OCI-LY3 (cell line): Measurements from ENCODE around the gene ELP2.
"Not testable (repeated sequence)": the region's sequence is repeated elsewhere in the genome, so short reads cannot be mapped to it uniquely, and the experiment has no call there.

ENCODE experiments used
- H2AFZ ChIP-seq: fragments of 200-600, 300-600 bp; shearing (Covaris generic); 2 replicates; pipeline ENCODE4 v1.6.0; 2014; ENCODE audit warnings: antibody characterized with exemption, low read depth, low read length
- H3K27ac ChIP-seq: fragments of 200-600, 300-600 bp; sonication (generic); 2 replicates; pipeline ENCODE4 v1.5.1; 2014; ENCODE audit warnings: mild to moderate bottlenecking, low read length, moderate library complexity, mixed read lengths
- H3K27me3 ChIP-seq: fragments of 200-600, 300-600 bp; sonication (generic); 2 replicates; pipeline ENCODE4 v1.6.1; 2014; ENCODE audit warnings: low read depth, low read length, mixed read lengths
- H3K36me3 ChIP-seq: fragments of 200-600, 300-600 bp; sonication (generic); replicated peaks from 2 replicates; pipeline ENCODE3; 2014; ENCODE audit warnings: low read depth, low read length, mixed read lengths
- H3K4me1 ChIP-seq: fragments of 300-600, 200-600 bp; sonication (generic); 2 replicates; pipeline ENCODE4 v1.6.1; 2014; ENCODE audit warnings: low read length, mixed read lengths
- H3K4me2 ChIP-seq: fragments of 200-600, 300-600 bp; sonication (generic); 2 replicates; pipeline ENCODE4 v1.6.1; 2014; ENCODE audit warnings: low read length, mixed read lengths
- H3K4me3 ChIP-seq: fragments of 300-600, 200-600 bp; sonication (generic); 2 replicates; pipeline ENCODE4 v1.5.1; 2014; ENCODE audit warnings: antibody characterized with exemption, mild to moderate bottlenecking, low read length, moderate library complexity
- H3K79me2 ChIP-seq: fragments of 300-600, 200-600 bp; shearing (Covaris generic); 2 replicates; pipeline ENCODE4 v1.6.1; 2014; ENCODE audit warnings: mild to moderate bottlenecking, low read length, mixed read lengths
- H3K9ac ChIP-seq: fragments of 300-600, 200-600 bp; shearing (Covaris generic); 2 replicates; pipeline ENCODE4 v1.6.0; 2014; ENCODE audit warnings: mild to moderate bottlenecking, low read length, moderate library complexity
- H3K9me3 ChIP-seq: fragments of 200-600, 300-600 bp; shearing (Covaris generic); 2 replicates; pipeline ENCODE4 v1.6.1; 2014; ENCODE audit warnings: low read length, mixed read lengths; ENCODE audit not compliant: insufficient read depth
- H4K20me1 ChIP-seq: fragments of 200-600, 300-600 bp; sonication (generic); 2 replicates; pipeline ENCODE4 v1.6.1; 2016; ENCODE audit warnings: low read length, mixed read lengths; ENCODE audit not compliant: insufficient read depth
- EZH2phosphoT487 ChIP-seq: fragments of 200-600 bp; shearing (Covaris generic); IDR thresholded peaks from 2 replicates; pipeline ENCODE4 v1.6.1; 2018; ENCODE audit warnings: antibody characterized with exemption, mixed run types, low read depth
- TF ChIP-seq, protein P1 (sequence below): fragments of 200-600, 300-600 bp; sonication (generic); IDR thresholded peaks from 2 replicates; pipeline ENCODE4 v1.5.1; 2014; ENCODE audit warnings: antibody characterized with exemption, low read length, low read depth

ELP2 gene, protein sequence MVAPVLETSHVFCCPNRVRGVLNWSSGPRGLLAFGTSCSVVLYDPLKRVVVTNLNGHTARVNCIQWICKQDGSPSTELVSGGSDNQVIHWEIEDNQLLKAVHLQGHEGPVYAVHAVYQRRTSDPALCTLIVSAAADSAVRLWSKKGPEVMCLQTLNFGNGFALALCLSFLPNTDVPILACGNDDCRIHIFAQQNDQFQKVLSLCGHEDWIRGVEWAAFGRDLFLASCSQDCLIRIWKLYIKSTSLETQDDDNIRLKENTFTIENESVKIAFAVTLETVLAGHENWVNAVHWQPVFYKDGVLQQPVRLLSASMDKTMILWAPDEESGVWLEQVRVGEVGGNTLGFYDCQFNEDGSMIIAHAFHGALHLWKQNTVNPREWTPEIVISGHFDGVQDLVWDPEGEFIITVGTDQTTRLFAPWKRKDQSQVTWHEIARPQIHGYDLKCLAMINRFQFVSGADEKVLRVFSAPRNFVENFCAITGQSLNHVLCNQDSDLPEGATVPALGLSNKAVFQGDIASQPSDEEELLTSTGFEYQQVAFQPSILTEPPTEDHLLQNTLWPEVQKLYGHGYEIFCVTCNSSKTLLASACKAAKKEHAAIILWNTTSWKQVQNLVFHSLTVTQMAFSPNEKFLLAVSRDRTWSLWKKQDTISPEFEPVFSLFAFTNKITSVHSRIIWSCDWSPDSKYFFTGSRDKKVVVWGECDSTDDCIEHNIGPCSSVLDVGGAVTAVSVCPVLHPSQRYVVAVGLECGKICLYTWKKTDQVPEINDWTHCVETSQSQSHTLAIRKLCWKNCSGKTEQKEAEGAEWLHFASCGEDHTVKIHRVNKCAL

DNA sequence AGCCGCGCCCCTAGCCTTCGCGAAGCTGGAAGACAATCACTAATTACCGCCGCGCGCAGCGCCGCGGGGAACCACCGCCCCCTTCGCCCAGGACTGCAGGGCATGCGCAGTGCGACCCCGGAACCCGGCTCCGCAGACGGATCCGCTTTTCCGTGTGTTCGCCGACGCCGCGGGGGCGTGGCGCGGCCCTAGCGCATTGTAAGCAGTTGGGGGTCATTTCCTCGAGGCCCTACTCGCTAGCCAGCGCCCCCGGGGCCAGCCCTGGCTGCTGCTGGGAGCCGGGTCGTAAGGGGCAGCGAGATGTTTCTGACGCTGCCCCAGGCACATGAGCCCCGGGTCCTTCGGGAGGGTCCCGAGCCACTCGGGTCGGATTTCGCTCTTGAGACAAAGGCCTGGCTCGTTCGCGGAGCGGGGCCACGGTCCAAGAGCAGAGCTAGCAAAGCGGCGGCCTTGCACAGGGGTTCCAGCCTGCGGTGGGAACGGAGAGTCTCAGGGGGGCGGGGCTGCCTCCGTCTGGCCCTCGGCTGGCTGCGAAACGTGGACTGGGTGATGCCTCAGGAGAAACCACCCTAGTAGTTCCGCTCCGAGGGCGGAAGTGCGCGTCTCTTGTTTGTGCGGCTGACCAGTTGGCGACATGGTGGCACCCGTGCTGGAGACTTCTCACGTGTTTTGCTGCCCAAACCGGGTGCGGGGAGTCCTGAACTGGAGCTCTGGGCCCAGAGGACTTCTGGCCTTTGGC is at the start of gene ELP2, which contains the start of gene SLC39A6:
Gene ELP2 (plus strand): TSS at position 600 of the 739 bp plus-strand sequence. CDS start 35 bp downstream, at position 635.
Gene SLC39A6 (minus strand): TSS at position 41 of the 739 bp plus-strand sequence. CDS start 2,333 bp downstream, outside the sequence.
- Histone ChIP-seq H3K79me2 (peaks cover 80% of the 10 kb centered on the region), H4K20me1 (peaks cover 27% of the 10 kb centered on the region), H3K4me3 (peak within 1 kb of the TSS; percentile 94), H3K36me3 (peaks cover 22% of the 10 kb centered on the region), H3K27me3 (no peaks in the 10 kb centered on the region), H3K4me2 (peak within 1 kb of the TSS; percentile 90), H3K4me1 (peaks cover 20% of the 10 kb centered on the region), H3K9me3 (no peaks in the 10 kb centered on the region), H3K27ac (peak within 1 kb of the TSS; percentile 91), H2AFZ (peak within 1 kb of the TSS; percentile 94), H3K9ac (peak within 1 kb of the TSS; percentile 98)
- TF ChIP-seq, protein P1, sequence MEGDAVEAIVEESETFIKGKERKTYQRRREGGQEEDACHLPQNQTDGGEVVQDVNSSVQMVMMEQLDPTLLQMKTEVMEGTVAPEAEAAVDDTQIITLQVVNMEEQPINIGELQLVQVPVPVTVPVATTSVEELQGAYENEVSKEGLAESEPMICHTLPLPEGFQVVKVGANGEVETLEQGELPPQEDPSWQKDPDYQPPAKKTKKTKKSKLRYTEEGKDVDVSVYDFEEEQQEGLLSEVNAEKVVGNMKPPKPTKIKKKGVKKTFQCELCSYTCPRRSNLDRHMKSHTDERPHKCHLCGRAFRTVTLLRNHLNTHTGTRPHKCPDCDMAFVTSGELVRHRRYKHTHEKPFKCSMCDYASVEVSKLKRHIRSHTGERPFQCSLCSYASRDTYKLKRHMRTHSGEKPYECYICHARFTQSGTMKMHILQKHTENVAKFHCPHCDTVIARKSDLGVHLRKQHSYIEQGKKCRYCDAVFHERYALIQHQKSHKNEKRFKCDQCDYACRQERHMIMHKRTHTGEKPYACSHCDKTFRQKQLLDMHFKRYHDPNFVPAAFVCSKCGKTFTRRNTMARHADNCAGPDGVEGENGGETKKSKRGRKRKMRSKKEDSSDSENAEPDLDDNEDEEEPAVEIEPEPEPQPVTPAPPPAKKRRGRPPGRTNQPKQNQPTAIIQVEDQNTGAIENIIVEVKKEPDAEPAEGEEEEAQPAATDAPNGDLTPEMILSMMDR = no peak
- no peak for TF ChIP-seq EZH2phosphoT487

DNA sequence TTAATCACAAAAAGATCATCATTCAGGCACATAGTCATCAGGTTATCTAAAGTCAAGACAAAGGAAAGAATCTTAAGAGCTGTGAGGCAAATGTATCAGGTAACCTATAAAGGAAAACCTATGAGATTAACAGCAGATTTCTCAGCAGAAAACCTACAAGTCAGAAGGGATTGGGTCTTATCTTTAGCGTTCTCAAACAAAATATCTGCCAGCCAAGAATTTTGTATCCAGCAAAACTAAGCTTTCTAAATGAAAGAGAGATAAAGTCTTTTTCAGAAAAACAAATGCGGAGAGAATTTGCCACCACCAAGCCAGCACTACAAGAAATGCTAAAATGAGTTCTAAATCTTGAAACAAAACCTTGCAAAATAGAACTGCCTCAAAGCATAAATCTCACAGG is 48.6 kb upstream of the ELP2 start:
- H3K27me3 ChIP-seq, H3K9me3 ChIP-seq, H3K4me2 ChIP-seq, H2AFZ ChIP-seq, H3K9ac ChIP-seq, H3K79me2 ChIP-seq, H3K4me1 ChIP-seq, H4K20me1 ChIP-seq, H3K27ac ChIP-seq, H3K36me3 ChIP-seq, H3K4me3 ChIP-seq: not testable (repeated sequence)

DNA sequence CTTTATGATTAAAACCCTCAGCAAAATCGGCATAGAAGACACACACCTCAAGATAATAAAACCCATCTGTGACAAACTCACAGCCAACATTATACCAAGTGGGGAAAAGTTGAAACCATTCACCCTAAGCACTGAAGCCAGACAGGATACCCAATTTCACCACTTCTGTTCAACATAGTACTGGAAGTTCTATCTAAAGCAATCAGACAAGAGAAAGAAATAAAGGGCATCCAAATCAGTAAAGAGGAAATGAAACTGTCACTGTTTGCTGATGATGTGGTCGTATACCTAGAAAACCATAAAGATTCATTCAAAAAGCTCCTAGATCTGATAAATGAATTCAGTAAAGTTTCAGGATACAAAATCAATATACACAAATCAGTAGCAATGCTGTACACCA is 46.0 kb upstream of the ELP2 start:
- Histone ChIP-seq H3K4me2 (no peak overlapping the region), H3K79me2 (no peaks in the 10 kb centered on the region), H3K9ac (no peak overlapping the region), H3K9me3 (no peaks in the 10 kb centered on the region), H3K36me3 (no peaks in the 10 kb centered on the region), H3K27me3 (no peaks in the 10 kb centered on the region), H2AFZ (no peak overlapping the region), H3K4me1 (peaks cover 5% of the 10 kb centered on the region), H3K4me3 (no peak overlapping the region), H3K27ac (no peak overlapping the region), H4K20me1 (no peaks in the 10 kb centered on the region)
- no peak for TF ChIP-seq EZH2phosphoT487
- TF ChIP-seq, protein P1 = no peak

DNA sequence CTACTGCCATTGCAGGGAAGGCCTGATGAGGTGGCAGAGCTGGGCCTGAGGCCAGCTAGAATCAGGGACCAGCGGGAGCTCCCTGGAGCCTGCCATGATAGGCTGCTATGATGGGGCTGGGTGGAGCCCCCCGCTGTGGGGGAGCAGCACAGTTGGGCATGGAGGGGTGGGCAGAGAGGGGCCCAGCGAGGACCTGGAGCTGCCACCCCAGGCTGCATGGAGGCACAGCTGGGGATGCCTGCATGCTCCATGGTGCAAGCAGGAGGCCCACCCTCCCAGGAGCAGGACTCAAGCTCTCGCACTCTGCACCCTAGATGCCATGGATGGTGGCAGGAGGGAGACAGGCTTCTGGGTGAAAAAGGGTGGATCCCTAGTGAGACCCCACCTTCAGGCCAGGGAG is 44.5 kb upstream of the ELP2 start:
- Histone ChIP-seq H2AFZ (no peak overlapping the region), H3K4me3 (no peak overlapping the region), H3K79me2 (no peaks in the 10 kb centered on the region), H3K9ac (no peak overlapping the region), H3K27me3 (no peaks in the 10 kb centered on the region), H3K36me3 (no peaks in the 10 kb centered on the region), H4K20me1 (no peaks in the 10 kb centered on the region), H3K4me2 (no peak overlapping the region), H3K9me3 (no peaks in the 10 kb centered on the region), H3K27ac (no peak overlapping the region), H3K4me1 (peaks cover 5% of the 10 kb centered on the region)
- TF ChIP-seq, protein P1 = no peak
- TF ChIP-seq EZH2phosphoT487 = no peak
